Breast epithelium (tissue), 4 donors: ENCODE results near the gene SLC25A45. TPM values are rescaled to one million over a fixed set of nuclear protein-coding genes. Genes with fewer than 3 reads are reported as not detected.

ENCODE experiments used
- DNase-seq, 2 donors: peaks; one replicate each; pipeline ENCODE4 v3.0.0-alpha.2; 2019; ENCODE audit warnings: low spot score in 2 of 2
- H3K27ac ChIP-seq, 2 donors: fragments of 200-600 bp; sonication (generic) in 1 of 2; one replicate each; pipeline ENCODE4 v1.5.1; 2016 to 2019; ENCODE audit warnings: mild to moderate bottlenecking in 1 of 2
- H3K27me3 ChIP-seq, 2 donors: fragments of 200-600 bp; sonication (generic) in 1 of 2; one replicate each; pipeline versions ENCODE4 v1.5.1 to v1.6.0; 2017 to 2019; ENCODE audit warnings: control low read depth in 1 of 2, mild to moderate bottlenecking in 1 of 2
- H3K36me3 ChIP-seq: fragments of 200-600 bp; one replicate; pipeline ENCODE4 v1.5.1; 2019
- H3K4me1 ChIP-seq, 2 donors: fragments of 200-600 bp; sonication (generic); one replicate each; pipeline ENCODE4 v1.5.1; 2016 to 2019; ENCODE audit warnings: control low read depth in 1 of 2
- H3K4me3 ChIP-seq, 3 donors: fragments of 200-600 bp; sonication (generic); 1 replicate in 2 of 3; 2 replicates in 1 of 3; pipeline ENCODE4 v1.5.1; 2016 to 2019; ENCODE audit warnings: mild to moderate bottlenecking in 3 of 3, moderate library complexity in 2 of 3
- H3K9me3 ChIP-seq, 2 donors: fragments of 200-600 bp; sonication (generic) in 1 of 2; one replicate each; pipeline ENCODE4 v1.5.1; 2016 to 2019; ENCODE audit warnings: control low read depth in 1 of 2
- POLR2A ChIP-seq: fragments of 450-650 bp; IDR thresholded peaks from one replicate; pipeline ENCODE4 v1.6.1; 2016; ENCODE audit warnings: antibody characterized with exemption, mild to moderate bottlenecking, moderate library complexity
- POLR2AphosphoS5 ChIP-seq, 3 donors: sonication (generic); formaldehyde crosslinking; IDR thresholded peaks; one replicate each; pipeline ENCODE4 v1.6.1; 2017; ENCODE audit warnings: antibody characterized with exemption in 3 of 3
- intact Hi-C: fragments of 100-400 bp; cut with DNase I; formaldehyde crosslinking; loops from one replicate; pipeline ENCODE4 v1.15.1; 2023; ENCODE audit warnings: low total_unique reads
- total RNA-seq, 3 donors: library from RNA; depleted of rRNA; stranded (reverse); fragments of >200 nt; gene quantifications; one replicate each; pipeline ENCODE4 v1.1.0, GENCODE V29; 2016
- TF ChIP-seq, protein P1 (sequence below), 3 donors: fragments of 450-650 bp; IDR thresholded peaks; one replicate each; pipeline ENCODE4 v1.5.1; 2016 to 2017; ENCODE audit warnings: antibody characterized with exemption in 3 of 3, mild to moderate bottlenecking in 3 of 3, moderate library complexity in 3 of 3

SLC25A45 gene
- total RNA-seq, 3 donors from 2014 or later, result 5.4 to 9.1 (median 6.6) TPM

DNA sequence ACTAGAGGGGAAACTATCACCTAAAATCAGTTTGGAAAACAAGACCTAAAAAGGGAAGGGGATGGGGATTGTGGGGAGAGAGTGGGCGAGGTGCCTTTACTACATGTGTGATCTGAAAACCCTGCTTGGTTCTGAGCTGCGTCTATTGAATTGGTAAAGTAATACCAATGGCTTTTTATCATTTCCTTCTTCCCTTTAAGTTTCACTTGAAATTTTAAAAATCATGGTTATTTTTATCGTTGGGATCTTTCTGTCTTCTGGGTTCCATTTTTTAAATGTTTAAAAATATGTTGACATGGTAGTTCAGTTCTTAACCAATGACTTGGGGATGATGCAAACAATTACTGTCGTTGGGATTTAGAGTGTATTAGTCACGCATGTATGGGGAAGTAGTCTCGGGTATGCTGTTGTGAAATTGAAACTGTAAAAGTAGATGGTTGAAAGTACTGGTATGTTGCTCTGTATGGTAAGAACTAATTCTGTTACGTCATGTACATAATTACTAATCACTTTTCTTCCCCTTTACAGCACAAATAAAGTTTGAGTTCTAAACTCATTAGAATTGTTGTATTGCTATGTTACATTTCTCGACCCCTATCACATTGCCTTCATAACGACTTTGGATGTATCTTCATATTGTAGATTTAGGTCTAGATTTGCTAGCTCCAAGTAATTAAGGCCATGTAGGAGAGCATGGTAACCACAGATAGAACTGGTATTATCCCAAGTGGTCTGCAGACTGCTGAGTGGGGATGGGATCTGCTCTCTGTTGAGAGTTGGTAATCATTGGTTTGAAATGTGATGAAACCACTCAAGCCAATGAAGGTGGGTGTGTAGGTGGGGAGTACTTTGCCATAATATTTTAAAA lies 43.8 kb upstream of the SLC25A45 start:
- Histone ChIP-seq H3K27ac (peak overlapping the region; percentile 100), H3K27me3 (no peaks in the 10 kb centered on the region), H3K36me3 (no peaks in the 10 kb centered on the region), H3K4me3 (peak overlapping the region; percentile 93 to 96 (median 95)), H3K9me3 (no peaks in the 10 kb centered on the region), H3K4me1 (peaks cover 0 to 5% of the 10 kb centered on the region in 2 donors)
- TF ChIP-seq POLR2A (peak; percentile 6), POLR2AphosphoS5 (IDR thresholded peaks at IDR 0.05) (peak in 2 of 3 donors; percentile 67 to 76)
- TF ChIP-seq, protein P1, sequence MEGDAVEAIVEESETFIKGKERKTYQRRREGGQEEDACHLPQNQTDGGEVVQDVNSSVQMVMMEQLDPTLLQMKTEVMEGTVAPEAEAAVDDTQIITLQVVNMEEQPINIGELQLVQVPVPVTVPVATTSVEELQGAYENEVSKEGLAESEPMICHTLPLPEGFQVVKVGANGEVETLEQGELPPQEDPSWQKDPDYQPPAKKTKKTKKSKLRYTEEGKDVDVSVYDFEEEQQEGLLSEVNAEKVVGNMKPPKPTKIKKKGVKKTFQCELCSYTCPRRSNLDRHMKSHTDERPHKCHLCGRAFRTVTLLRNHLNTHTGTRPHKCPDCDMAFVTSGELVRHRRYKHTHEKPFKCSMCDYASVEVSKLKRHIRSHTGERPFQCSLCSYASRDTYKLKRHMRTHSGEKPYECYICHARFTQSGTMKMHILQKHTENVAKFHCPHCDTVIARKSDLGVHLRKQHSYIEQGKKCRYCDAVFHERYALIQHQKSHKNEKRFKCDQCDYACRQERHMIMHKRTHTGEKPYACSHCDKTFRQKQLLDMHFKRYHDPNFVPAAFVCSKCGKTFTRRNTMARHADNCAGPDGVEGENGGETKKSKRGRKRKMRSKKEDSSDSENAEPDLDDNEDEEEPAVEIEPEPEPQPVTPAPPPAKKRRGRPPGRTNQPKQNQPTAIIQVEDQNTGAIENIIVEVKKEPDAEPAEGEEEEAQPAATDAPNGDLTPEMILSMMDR (IDR thresholded peaks at IDR 0.05), result no peak
- intact Hi-C loops, result no loop called here
- DNase-seq, result peak in 1 of 2 donors; percentile 36

GRCh38 chr11:65425105-65425970 lies 42.9 kb upstream of the SLC25A45 start:
- peak overlapping the region; percentile 100 for H3K27ac ChIP-seq
- H3K36me3 ChIP-seq, result no peaks in the 10 kb centered on the region
- TF ChIP-seq, protein P1 (IDR thresholded peaks at IDR 0.05), result peak in 1 of 3 donors; percentile 66
- TF ChIP-seq POLR2AphosphoS5 (IDR thresholded peaks at IDR 0.05) (peak; percentile 74 to 87 (median 83)), POLR2A (peak; percentile 37)
- DNase-seq, result peak in 1 of 2 donors; percentile 51
- peak overlapping the region; percentile 93 to 96 (median 95) for H3K4me3 ChIP-seq
- no peaks in the 10 kb centered on the region for H3K27me3 ChIP-seq
- peaks cover 0 to 14% of the 10 kb centered on the region in 2 donors for H3K4me1 ChIP-seq
- intact Hi-C loops, result no loop called here
- H3K9me3 ChIP-seq, result no peaks in the 10 kb centered on the region

DNA sequence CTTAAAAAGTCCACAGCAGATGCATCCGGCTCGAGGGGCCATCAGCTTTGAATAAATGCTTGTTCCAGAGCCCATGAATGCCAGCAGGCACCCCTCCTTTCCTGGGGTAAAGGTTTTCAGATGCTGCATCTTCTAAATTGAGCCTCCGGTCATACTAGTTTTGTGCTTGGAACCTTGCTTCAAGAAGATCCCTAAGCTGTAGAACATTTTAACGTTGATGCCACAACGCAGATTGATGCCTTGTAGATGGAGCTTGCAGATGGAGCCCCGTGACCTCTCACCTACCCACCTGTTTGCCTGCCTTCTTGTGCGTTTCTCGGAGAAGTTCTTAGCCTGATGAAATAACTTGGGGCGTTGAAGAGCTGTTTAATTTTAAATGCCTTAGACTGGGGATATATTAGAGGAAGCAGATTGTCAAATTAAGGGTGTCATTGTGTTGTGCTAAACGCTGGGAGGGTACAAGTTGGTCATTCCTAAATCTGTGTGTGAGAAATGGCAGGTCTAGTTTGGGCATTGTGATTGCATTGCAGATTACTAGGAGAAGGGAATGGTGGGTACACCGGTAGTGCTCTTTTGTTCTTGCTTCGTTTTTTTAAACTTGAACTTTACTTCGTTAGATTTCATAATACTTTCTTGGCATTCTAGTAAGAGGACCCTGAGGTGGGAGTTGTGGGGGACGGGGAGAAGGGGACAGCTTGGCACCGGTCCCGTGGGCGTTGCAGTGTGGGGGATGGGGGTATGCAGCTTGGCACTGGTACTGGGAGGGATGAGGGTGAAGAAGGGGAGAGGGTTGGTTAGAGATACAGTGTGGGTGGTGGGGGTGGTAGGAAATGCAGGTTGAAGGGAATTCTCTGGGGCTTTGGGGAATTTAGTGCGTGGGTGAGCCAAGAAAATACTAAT lies 42.0 kb upstream of the SLC25A45 start:
- peak overlapping the region; percentile 100 for H3K27ac ChIP-seq
- H3K4me1 ChIP-seq, result peaks cover 0 to 16% of the 10 kb centered on the region in 2 donors
- H3K9me3 ChIP-seq, result no peaks in the 10 kb centered on the region
- H3K36me3 ChIP-seq, result no peaks in the 10 kb centered on the region
- TF ChIP-seq, protein P1 (IDR thresholded peaks at IDR 0.05), result no peak
- TF ChIP-seq POLR2A (peak; percentile 35), POLR2AphosphoS5 (IDR thresholded peaks at IDR 0.05) (peak; percentile 51 to 78 (median 71))
- H3K27me3 ChIP-seq, result no peaks in the 10 kb centered on the region
- intact Hi-C loops, result no loop called here
- peak in 1 of 2 donors; percentile 67 for DNase-seq
- H3K4me3 ChIP-seq, result peak overlapping the region; percentile 93 to 96 (median 95)

DNA sequence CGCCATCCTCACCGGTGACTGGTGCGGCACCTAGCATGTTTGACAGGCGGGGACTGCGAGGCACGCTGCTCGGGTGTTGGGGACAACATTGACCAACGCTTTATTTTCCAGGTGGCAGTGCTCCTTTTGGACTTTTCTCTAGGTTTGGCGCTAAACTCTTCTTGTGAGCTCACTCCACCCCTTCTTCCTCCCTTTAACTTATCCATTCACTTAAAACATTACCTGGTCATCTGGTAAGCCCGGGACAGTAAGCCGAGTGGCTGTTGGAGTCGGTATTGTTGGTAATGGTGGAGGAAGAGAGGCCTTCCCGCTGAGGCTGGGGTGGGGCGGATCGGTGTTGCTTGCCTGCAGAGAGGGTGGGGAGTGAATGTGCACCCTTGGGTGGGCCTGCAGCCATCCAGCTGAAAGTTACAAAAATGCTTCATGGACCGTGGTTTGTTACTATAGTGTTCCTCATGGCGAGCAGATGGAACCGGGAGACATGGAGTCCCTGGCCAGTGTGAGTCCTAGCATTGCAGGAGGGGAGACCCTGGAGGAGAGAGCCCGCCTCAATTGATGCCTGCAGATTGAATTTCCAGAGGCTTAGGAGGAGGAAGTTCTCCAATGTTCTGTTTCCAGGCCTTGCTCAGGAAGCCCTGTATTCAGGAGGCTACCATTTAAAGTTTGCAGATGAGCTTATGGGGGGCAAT lies 41.2 kb upstream of the SLC25A45 start:
- Histone ChIP-seq H3K27me3 (no peaks in the 10 kb centered on the region), H3K4me3 (peak overlapping the region; percentile 93 to 96 (median 95)), H3K4me1 (peaks cover 4 to 12% of the 10 kb centered on the region in 2 donors), H3K36me3 (no peaks in the 10 kb centered on the region), H3K9me3 (no peaks in the 10 kb centered on the region), H3K27ac (peak overlapping the region; percentile 100)
- TF ChIP-seq, protein P1 (IDR thresholded peaks at IDR 0.05), result no peak
- TF ChIP-seq POLR2A (peak; percentile 25), POLR2AphosphoS5 (IDR thresholded peaks at IDR 0.05) (peak; percentile 13 to 55 (median 52))
- intact Hi-C loops, result loop anchor here (1.0 kb wide), 1 partner anchor 49 kb away; no protein-coding TSS in a partner anchor
- DNase-seq, result peak in 1 of 2 donors; percentile 52
